Activated CD8-positive, alpha-beta memory T cell treated with anti-CD3 and anti-CD28 coated beads for 24 hours (primary cell): ENCODE measurements around the gene ASTL.
A peak's percentile ranks its signal among the peaks of the same experiment; 100 is the strongest.
"Not testable (repeated sequence)": the region's sequence is repeated elsewhere in the genome, so short reads cannot be mapped to it uniquely, and the experiment has no call there.

Source experiments
- DNase-seq: peaks from one replicate; pipeline ENCODE4 v3.0.0-alpha.2; 2020

The ASTL gene

GRCh38 chr2:96145036-96145847, 6.9 kb upstream of the ASTL start, which contains the start of gene DUSP2:
Gene DUSP2, minus strand, starts transcription at chr2:96145440. Its CDS starts 86 bp downstream, at chr2:96145354.
- peak; percentile 99 for DNase-seq

- DNase-seq: peak; percentile 88
Measured at GRCh38 chr2:96144481-96145035, 6.3 kb upstream of the ASTL start.

- DNase-seq: peak; percentile 85
Measured at GRCh38 chr2:96143848-96144480, 5.7 kb upstream of the ASTL start.

GRCh38 chr2:96143231-96143847, 5.0 kb upstream of the ASTL start:
- peak; percentile 81 for DNase-seq

- peak; percentile 91 for DNase-seq
Measured at GRCh38 chr2:96142217-96143113, 4.2 kb upstream of the ASTL start.

GRCh38 chr2:96141624-96141967, 3.3 kb upstream of the ASTL start:
- not testable (repeated sequence) for DNase-seq

- peak; percentile 73 for DNase-seq
Measured at GRCh38 chr2:96140941-96141623, 2.8 kb upstream of the ASTL start.

- DNase-seq: no peak
Measured at GRCh38 chr2:96139181-96139758, 968 bp upstream of the ASTL start.

- no peak for DNase-seq
Measured at GRCh38 chr2:96137321-96138178, 752 bp downstream of the ASTL start.

GRCh38 chr2:96136129-96136720, 2.1 kb downstream of the ASTL start:
- no peak for DNase-seq

- DNase-seq: no peak
Measured at GRCh38 chr2:96135621-96136020, 2.7 kb downstream of the ASTL start.

- DNase-seq: no peak
Measured at GRCh38 chr2:96135171-96135570, 3.1 kb downstream of the ASTL start.

GRCh38 chr2:96134421-96134820, 3.9 kb downstream of the ASTL start:
- no peak for DNase-seq

GRCh38 chr2:96131813-96132745, 6.2 kb downstream of the ASTL start:
- no peak for DNase-seq

GRCh38 chr2:96131152-96131812, 7.0 kb downstream of the ASTL start:
- peak; percentile 68 for DNase-seq

- no peak for DNase-seq
Measured at GRCh38 chr2:96130483-96130882, 7.8 kb downstream of the ASTL start.

GRCh38 chr2:96129528-96130120, 8.7 kb downstream of the ASTL start:
- no peak for DNase-seq

- no peak for DNase-seq
Measured at GRCh38 chr2:96128456-96128855, 9.8 kb downstream of the ASTL start.
